GM20000 (cell line): ENCODE results near the gene BZW1.

Source experiments
- DNase-seq: peaks from one replicate; pipeline ENCODE4 v3.0.0; 2012; ENCODE audit warnings: low spot score
- CTCF ChIP-seq: IDR thresholded peaks from 2 replicates; pipeline ENCODE4 v1.5.1; 2012; ENCODE audit warnings: mild to moderate bottlenecking, control low read depth; ENCODE audit errors: extremely low read depth, missing control alignments

BZW1 gene

GRCh38 chr2:200843993-200844948 lies 32.6 kb downstream of the BZW1 start:
- no peak for DNase-seq
- TF ChIP-seq CTCF, result no peak

GRCh38 chr2:200845194-200845593 lies 33.5 kb downstream of the BZW1 start:
- DNase-seq, result no peak
- no peak for TF ChIP-seq CTCF

GRCh38 chr2:200845669-200846325 lies 34.1 kb downstream of the BZW1 start:
- DNase-seq, result no peak
- no peak for TF ChIP-seq CTCF

- no peak for TF ChIP-seq CTCF
- DNase-seq, result no peak
Observed at GRCh38 chr2:200847269-200847668, 35.6 kb downstream of the BZW1 start.

DNA sequence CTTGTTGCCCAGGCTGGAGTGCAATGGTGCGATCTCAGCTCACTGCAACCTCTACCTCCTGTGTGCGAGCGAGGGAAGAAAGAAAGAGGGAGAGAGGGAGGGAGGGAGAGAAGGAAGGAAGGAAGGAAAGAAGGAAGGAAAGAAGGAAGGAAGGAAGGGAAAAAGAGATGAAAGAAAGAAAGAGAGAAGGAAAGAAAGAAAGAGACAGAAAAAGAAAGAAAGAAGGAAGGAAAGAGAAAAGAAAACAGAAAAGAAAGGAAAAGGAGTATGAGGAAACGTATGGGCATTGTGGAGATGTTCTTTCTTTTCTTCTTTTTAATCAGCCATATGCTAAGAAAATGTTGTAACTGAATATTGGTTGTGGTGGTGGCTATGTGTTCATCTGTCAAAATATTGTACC lies 36.2 kb downstream of the BZW1 start:
- no peak for TF ChIP-seq CTCF
- no peak for DNase-seq

DNA sequence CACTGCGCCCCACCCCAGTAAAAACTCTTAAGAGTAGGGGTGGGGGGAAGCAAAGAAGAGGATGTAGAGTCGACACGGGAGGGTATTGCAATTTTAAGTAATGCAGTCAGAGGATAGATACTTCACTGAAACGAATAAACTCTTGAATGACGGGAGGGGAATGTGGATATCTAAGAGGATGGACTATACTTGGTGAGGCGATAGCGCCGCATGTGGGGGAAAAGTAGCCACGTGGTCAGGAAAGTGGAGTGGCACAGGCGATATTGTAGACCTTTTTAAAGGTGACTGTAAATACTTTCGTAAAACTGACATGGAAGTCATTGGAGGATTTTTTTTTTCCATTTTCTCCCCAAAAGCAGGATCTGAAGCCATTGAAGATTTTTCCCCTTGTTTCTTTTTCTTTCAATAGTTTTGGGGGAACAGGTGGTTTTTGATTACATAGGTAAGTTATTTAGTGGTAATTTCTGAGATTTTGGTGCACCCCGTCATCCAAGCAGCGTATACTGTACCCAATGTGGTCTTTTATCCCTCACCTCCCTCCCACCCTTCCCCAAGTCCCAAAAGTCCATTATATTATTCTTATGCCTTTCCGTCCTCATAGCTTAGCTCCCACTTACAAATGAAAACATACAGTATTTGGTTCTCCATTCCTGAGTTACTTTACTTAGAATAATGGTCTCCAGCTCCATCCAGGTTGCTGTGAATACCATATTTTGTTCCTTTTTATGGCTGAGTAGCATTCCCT lies 39.0 kb downstream of the BZW1 start:
- TF ChIP-seq CTCF, result no peak
- DNase-seq, result no peak
